ENCODE results near the gene TOX3. TPM values are rescaled to one million over a fixed set of nuclear protein-coding genes. Genes with fewer than 3 reads are reported as not detected.

The TOX3 gene
- total and polyA plus RNA-seq, 10 of the 15 experiments (the other 5 are each of a cell fraction or from before 2014, with no cell fraction given) = not detected

DNA sequence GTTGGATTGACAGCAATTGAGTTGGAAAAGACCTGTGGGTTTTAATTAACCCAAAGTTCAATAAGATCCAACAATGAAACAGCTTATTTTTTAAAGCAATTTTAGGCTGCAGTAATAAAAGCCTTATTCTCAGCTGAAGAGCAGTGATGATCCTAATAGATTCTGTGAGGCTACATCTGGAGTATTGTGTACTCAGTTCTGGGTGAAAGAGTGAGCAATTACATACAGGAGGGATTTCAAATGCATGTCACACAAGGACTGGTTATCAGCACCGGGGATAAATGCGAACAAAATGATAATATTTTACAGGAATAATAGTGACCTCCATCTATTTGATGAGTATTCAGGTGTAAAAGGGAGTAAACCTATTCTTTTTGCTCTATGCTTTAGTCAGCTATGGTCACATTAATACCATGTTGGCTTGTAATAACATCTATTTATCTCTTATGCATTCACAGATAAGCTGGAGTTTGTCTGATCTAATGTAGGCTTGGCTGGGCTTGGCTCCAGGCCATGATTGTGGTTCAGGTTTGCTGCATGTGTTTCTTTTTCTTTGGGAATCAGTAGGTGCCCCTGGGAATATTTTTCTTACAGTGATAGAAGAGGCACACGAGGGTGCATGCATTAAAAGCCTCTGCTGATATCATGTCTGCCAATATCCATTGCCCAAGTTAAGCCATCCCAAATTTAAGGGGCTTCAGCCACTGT is 22.2 kb upstream of the TOX3 start:
- Histone ChIP-seq H3K4me2 (ENCODE audit: control insufficient read depth, insufficient read depth) (no peak overlapping the region), H3K4me3 (no peak overlapping the region), H2AFZ (ENCODE audit: control insufficient read depth, low read depth, low read length) (no peak overlapping the region), H3K9ac (ENCODE audit: control insufficient read depth, insufficient read depth, low read length) (no peak overlapping the region), H3K79me2 (ENCODE audit: control insufficient read depth, insufficient read depth, low read length) (no peaks in the 10 kb centered on the region), H3K9me3 (replicated peaks; ENCODE audit: control insufficient read depth, insufficient read depth, low read length) (no peaks in the 10 kb centered on the region), H3K4me1 (ENCODE audit: control insufficient read depth, insufficient read depth, low read length) (no peaks in the 10 kb centered on the region), H3K27ac (ENCODE audit: control insufficient read depth, insufficient read depth) (no peak overlapping the region), H3K27me3 (replicated peaks in 1 of 2; ENCODE audit: control insufficient read depth in 2 of 2, insufficient read depth in 2 of 2, low read length in 1 of 2) (no peaks in the 10 kb centered on the region), H4K20me1 (ENCODE audit: control insufficient read depth, insufficient read depth) (no peaks in the 10 kb centered on the region), H3K36me3 (ENCODE audit: control insufficient read depth in 2 of 2, insufficient read depth in 2 of 2, low read length in 1 of 2) (no peaks in the 10 kb centered on the region)
- WGBS (ENCODE audit: insufficient coverage, insufficient replicate concordance, low lambda C conversion rate, missing lambda C conversion rate) = 6% methylated on average over 3 of the region's 3 CpGs
- ATAC-seq (no peak), DNase-seq (ENCODE audit: low read depth, low spot score) (no peak), FAIRE-seq (no peak)
- in situ Hi-C loops (cut with MboI) (no loop called here), intact Hi-C loops (cut with micrococcal nuclease; ENCODE audit: unreplicated experiment) (no loop called here)
- ChIA-PET POLR2A (no interaction called here), SMC1A (ENCODE audit: uncharacterized antibody, unreplicated experiment) (interaction anchor here (0.6 kb wide), 1 partner anchor 367 kb away, joined by 4 read pairs; no protein-coding TSS in a partner anchor), CTCF (interaction anchor here (0.7 kb wide), 1 partner anchor 15 kb away, joined by 3 read pairs; no protein-coding TSS in a partner anchor), RAD21 (ENCODE audit: unreplicated experiment) (no interaction called here)
- BruUV-seq (replicated peaks) = no TSS peak
- TF ChIP-seq RB1 (IDR thresholded peaks at IDR 0.05; ENCODE audit: borderline replicate concordance) (no peak), MTA3 (IDR thresholded peaks at IDR 0.05; ENCODE audit: borderline replicate concordance, low read length) (no peak), WRNIP1 (IDR thresholded peaks at IDR 0.05; ENCODE audit: borderline replicate concordance, low read depth, low read length) (no peak), GATAD2B (conservative IDR thresholded peaks at IDR 0.05; ENCODE audit: low read depth) (no peak), BACH1 (IDR thresholded peaks at IDR 0.05; ENCODE audit: borderline replicate concordance) (no peak), BMI1 (IDR thresholded peaks at IDR 0.05; ENCODE audit: borderline replicate concordance) (no peak), RAD21 (IDR thresholded peaks at IDR 0.05; ENCODE audit: insufficient read depth, low read depth, low read length) (no peak), ESRRA (IDR thresholded peaks at IDR 0.05; ENCODE audit: low read length) (no peak), STAT1 (conservative IDR thresholded peaks at IDR 0.05) (no peak)
- TF ChIP-seq, protein P1, sequence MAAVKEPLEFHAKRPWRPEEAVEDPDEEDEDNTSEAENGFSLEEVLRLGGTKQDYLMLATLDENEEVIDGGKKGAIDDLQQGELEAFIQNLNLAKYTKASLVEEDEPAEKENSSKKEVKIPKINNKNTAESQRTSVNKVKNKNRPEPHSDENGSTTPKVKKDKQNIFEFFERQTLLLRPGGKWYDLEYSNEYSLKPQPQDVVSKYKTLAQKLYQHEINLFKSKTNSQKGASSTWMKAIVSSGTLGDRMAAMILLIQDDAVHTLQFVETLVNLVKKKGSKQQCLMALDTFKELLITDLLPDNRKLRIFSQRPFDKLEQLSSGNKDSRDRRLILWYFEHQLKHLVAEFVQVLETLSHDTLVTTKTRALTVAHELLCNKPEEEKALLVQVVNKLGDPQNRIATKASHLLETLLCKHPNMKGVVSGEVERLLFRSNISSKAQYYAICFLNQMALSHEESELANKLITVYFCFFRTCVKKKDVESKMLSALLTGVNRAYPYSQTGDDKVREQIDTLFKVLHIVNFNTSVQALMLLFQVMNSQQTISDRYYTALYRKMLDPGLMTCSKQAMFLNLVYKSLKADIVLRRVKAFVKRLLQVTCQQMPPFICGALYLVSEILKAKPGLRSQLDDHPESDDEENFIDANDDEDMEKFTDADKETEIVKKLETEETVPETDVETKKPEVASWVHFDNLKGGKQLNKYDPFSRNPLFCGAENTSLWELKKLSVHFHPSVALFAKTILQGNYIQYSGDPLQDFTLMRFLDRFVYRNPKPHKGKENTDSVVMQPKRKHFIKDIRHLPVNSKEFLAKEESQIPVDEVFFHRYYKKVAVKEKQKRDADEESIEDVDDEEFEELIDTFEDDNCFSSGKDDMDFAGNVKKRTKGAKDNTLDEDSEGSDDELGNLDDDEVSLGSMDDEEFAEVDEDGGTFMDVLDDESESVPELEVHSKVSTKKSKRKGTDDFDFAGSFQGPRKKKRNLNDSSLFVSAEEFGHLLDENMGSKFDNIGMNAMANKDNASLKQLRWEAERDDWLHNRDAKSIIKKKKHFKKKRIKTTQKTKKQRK (IDR thresholded peaks at IDR 0.05; ENCODE audit: low read depth, low read length) = no peak
- TF ChIP-seq, protein P2, sequence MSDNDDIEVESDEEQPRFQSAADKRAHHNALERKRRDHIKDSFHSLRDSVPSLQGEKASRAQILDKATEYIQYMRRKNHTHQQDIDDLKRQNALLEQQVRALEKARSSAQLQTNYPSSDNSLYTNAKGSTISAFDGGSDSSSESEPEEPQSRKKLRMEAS (IDR thresholded peaks at IDR 0.05; ENCODE audit: low read depth, low read length) = no peak
- TF ChIP-seq, protein P3, sequence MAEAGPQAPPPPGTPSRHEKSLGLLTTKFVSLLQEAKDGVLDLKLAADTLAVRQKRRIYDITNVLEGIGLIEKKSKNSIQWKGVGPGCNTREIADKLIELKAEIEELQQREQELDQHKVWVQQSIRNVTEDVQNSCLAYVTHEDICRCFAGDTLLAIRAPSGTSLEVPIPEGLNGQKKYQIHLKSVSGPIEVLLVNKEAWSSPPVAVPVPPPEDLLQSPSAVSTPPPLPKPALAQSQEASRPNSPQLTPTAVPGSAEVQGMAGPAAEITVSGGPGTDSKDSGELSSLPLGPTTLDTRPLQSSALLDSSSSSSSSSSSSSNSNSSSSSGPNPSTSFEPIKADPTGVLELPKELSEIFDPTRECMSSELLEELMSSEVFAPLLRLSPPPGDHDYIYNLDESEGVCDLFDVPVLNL (IDR thresholded peaks at IDR 0.05; ENCODE audit: low read depth, low read length) = no peak
- TF ChIP-seq, protein P4, sequence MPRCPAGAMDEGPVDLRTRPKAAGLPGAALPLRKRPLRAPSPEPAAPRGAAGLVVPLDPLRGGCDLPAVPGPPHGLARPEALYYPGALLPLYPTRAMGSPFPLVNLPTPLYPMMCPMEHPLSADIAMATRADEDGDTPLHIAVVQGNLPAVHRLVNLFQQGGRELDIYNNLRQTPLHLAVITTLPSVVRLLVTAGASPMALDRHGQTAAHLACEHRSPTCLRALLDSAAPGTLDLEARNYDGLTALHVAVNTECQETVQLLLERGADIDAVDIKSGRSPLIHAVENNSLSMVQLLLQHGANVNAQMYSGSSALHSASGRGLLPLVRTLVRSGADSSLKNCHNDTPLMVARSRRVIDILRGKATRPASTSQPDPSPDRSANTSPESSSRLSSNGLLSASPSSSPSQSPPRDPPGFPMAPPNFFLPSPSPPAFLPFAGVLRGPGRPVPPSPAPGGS (IDR thresholded peaks at IDR 0.05; ENCODE audit: borderline replicate concordance, insufficient read depth, low read depth, low read length, poor library complexity, severe bottlenecking) = no peak
- TF ChIP-seq, protein P5, sequence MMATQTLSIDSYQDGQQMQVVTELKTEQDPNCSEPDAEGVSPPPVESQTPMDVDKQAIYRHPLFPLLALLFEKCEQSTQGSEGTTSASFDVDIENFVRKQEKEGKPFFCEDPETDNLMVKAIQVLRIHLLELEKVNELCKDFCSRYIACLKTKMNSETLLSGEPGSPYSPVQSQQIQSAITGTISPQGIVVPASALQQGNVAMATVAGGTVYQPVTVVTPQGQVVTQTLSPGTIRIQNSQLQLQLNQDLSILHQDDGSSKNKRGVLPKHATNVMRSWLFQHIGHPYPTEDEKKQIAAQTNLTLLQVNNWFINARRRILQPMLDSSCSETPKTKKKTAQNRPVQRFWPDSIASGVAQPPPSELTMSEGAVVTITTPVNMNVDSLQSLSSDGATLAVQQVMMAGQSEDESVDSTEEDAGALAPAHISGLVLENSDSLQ (IDR thresholded peaks at IDR 0.05) = no peak
